Panc1 (cell line): ENCODE measurements around the gene WDR1.

Experiments used
- SIN3A ChIP-seq: IDR thresholded peaks from 2 replicates; pipeline ENCODE4 v1.6.1; 2012; ENCODE audit warnings: low read depth, mild to moderate bottlenecking, low read length, moderate library complexity, borderline replicate concordance; ENCODE audit not compliant: insufficient read depth
- TCF7L2 ChIP-seq: IDR thresholded peaks from 2 replicates; pipeline ENCODE4 v1.6.1; 2011; ENCODE audit warnings: mild to moderate bottlenecking, low read depth, low read length, inconsistent platforms
- TF ChIP-seq, protein P1 (sequence below): fragments of 450-650 bp; IDR thresholded peaks from 2 replicates; pipeline ENCODE4 v1.5.1; 2017; ENCODE audit warnings: mild to moderate bottlenecking

DNA sequence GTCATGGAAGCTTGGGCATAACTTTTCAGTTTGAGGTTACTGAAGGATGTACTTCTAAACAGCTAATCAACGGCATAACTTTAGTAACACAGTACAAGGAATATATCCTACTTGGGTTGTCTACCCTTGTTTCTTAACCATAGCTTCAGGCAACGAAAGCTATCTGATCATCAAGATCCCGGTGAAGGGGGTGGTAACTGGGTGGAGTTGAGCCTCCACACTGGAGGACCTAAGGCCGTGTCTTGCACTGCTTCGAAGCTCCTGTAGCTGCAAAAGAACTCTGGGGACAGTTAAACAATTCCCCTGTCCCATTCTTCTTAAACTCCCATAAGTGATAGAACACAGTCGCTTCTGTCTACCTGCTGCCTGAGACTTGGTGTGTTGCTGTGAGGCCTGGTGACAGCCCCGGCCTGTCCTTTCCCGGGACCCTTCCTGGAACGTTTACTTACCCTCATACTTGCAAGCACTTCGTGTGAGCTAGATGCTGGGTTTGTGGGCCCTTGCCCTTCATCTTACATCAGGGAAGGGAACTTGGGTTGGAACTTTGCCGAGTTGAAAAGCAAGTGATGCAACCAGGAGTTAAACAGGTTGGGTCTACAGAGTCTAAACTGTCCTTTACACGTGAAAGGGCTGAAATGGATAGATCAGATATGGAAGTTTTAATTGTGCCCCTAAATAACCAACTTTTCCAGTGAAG lies 5.8 kb upstream of the WDR1 start:
- TF ChIP-seq, protein P1, sequence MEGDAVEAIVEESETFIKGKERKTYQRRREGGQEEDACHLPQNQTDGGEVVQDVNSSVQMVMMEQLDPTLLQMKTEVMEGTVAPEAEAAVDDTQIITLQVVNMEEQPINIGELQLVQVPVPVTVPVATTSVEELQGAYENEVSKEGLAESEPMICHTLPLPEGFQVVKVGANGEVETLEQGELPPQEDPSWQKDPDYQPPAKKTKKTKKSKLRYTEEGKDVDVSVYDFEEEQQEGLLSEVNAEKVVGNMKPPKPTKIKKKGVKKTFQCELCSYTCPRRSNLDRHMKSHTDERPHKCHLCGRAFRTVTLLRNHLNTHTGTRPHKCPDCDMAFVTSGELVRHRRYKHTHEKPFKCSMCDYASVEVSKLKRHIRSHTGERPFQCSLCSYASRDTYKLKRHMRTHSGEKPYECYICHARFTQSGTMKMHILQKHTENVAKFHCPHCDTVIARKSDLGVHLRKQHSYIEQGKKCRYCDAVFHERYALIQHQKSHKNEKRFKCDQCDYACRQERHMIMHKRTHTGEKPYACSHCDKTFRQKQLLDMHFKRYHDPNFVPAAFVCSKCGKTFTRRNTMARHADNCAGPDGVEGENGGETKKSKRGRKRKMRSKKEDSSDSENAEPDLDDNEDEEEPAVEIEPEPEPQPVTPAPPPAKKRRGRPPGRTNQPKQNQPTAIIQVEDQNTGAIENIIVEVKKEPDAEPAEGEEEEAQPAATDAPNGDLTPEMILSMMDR = no peak
- TF ChIP-seq TCF7L2 (no peak), SIN3A (no peak)
